GM19468 (cell line): ENCODE results near the gene FRMD4B.
A peak's percentile ranks its signal among the peaks of the same experiment; 100 is the strongest.

Source experiments
- ATAC-seq: cut with Tn5 transposase; IDR thresholded peaks from one replicate; pipeline ENCODE4 v1.9.1; 2021; ENCODE audit warnings: mild to moderate bottlenecking, moderate library complexity, moderate number of reproducible peaks; ENCODE audit not compliant: unreplicated experiment; ENCODE audit errors: extremely low read depth

FRMD4B gene

GRCh38 chr3:69214241-69214640 is 171.6 kb downstream of the FRMD4B start:
- ATAC-seq = no peak

DNA sequence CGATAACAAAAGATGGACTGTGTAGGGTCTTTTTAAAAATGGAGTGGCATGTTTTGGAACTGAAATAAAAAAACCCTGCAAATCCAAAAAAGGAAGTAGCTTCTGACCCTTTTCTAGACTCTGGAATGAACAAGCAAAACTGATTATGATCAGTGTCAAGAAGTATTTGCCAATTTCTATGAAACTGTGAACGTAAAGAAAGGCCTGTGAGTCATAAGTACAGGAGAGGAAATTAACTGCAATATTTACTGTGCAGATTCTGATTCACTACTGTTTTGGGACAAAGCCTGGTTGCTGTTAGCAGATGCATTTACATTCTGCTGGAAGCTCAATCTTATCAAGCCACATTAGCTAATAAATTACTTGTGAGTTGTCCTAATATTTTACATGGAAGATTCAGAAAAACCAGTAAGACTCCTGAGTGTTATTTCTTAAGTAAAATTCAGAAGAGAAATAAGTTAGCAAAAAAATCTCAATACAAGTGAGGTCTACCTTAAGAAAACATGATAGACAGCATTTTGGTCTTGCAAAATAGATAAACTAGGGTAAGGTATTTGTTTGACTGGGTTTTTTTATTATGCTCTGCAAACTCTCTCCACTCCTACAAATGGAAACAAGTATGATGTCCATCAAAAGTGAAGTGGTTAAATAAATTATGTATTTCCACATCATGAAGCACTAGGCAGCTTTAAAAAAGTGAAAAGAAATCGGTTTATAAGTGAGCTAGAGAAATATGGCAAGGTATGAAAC is 173.3 kb downstream of the FRMD4B start:
- peak; percentile 83 for ATAC-seq

DNA sequence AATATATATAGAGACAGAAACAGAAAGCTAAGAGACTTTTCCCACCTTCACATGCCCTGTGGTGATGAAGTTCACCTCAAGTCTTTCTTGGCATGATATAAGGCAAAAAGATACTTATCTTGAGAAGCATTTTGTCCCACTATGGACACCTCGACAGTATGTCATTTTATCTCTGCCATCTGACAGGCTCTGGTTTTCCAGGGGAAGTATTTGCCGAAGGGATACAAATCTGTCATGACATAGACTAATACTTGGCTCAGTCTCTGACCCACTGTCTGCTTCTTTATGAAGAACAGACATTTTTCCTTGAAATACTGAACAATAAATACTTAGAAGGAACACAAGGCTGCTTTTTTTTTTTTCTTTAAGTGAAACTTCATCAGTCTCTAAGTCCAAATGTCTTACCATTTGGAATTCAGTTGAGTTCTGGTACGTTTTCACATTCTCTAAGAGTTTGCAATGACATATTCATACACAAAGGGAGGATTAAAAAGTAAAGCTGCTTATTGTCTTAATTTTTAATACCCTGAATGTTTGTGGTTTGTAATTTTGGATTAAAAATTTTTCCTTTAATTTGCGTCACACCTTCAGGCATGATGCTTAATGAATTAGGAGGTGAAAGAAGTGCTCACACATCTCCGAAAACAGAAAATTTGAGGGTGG is 175.7 kb downstream of the FRMD4B start:
- no peak for ATAC-seq

DNA sequence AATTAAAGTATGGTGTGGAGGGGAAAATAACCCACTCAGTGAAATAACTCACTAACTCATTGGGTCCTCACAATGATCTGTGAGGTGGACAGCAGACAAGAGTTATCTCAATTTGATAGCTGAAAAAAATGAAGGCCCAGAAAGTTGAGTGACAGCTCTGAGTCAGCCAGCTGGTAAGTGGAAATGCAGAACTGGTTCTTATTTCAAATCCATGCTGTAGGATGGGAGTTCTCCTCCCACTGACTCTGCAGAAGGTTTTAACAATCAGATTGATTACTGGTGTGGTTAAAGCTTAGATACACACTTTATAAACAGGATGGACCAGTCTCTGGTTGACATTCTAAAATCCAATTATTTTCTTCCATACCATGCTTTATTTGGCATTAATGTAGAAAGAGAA is 176.5 kb downstream of the FRMD4B start:
- no peak for ATAC-seq

- no peak for ATAC-seq
These were observed 178.9 kb downstream of the FRMD4B start for GRCh38 chr3:69207031-69207430.

- no peak for ATAC-seq
These were observed 180.5 kb downstream of the FRMD4B start for GRCh38 chr3:69205385-69205784.

DNA sequence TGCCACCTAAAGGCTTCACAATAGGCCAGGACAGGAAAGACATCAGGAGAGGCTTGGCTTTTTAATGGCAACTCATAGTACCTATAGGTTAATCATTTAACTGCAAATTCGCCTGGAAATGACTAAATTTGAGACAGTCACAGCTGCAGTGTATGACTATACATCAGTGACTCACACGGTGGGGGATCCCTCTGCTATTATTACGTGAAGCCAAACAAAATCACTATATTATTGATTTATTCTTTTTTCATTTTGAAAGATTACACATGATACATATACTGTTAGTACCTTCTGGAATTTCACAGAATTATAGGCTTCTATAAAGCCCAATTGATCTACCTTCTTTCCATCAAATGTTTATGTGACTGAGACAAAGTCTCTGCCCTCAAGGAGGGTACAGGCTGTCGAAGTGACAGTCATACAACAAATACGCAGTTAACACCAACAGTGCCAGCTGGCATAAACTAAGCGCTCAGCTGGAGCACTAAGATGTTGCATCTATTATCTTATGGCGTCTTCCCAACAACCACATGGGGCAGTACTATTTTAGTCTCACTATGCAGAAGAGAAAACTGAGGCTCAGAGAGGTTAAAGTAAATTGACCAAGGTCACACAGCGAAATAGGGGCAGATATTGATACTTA is 181.5 kb downstream of the FRMD4B start:
- peak; percentile 64 for ATAC-seq

- no peak for ATAC-seq
These were observed 182.1 kb downstream of the FRMD4B start for GRCh38 chr3:69203631-69204314.

GRCh38 chr3:69201658-69202057 is 184.2 kb downstream of the FRMD4B start:
- no peak for ATAC-seq

GRCh38 chr3:69200384-69201068 is 185.4 kb downstream of the FRMD4B start:
- no peak for ATAC-seq

DNA sequence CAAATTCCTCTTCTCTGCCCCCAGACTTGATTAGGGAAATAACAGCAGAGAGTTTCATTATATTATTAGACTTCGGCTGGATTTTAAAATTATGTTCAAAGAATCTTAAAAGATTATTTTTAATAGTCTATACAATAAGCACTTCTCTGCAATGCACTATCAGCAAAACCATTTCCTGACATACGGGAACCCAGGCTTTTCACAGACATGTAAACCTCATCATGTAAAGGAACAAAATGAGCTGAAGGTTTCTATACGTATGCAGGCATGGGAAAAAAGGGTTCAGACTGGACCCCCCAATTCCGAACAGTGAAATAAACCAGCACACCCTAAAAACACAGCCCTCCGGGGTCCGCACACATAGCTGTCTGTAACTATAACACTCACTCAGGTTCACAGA is 185.9 kb downstream of the FRMD4B start:
- ATAC-seq = no peak

- ATAC-seq = no peak
These were observed 187.9 kb downstream of the FRMD4B start for GRCh38 chr3:69197922-69198530.

GRCh38 chr3:69197455-69197854 is 188.4 kb downstream of the FRMD4B start:
- no peak for ATAC-seq

- ATAC-seq = no peak
These were observed 189.0 kb downstream of the FRMD4B start for GRCh38 chr3:69196876-69197275.

DNA sequence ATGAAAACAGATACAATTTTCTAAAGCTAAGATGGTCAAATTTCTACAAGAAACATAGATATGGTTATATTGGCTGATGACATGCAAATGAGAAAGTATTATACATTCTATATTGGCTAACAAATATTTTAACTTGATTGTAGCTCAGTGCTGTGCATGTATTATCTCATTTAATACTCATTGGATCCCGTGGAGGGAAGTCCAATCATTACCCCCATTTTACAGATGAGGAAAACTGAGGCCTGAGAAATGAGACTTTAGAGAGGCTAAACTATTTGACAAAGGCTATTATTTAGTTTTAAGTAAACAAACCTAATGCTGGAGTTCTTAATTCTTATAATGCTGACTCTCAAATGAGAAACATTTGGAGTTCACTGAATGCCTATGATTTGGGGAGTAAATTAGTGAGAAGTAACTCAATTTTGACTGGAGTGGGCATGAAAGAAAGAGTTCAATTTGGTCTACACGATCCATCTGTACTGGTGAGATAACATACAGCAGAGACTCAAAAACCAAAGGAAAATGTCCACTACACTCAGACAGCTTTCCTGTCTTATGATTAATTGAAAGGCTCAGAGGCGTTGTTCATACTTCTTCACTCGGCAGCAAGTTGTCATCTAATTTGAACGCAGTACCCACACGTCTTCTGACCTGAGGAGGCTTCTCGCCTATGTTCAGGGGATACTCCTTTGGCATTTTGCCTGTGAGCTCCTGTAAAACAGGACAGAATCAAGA is 191.3 kb downstream of the FRMD4B start:
- ATAC-seq = no peak

- ATAC-seq = no peak
These were observed 192.1 kb downstream of the FRMD4B start for GRCh38 chr3:69193749-69194148.

- no peak for ATAC-seq
These were observed 194.4 kb downstream of the FRMD4B start for GRCh38 chr3:69191516-69191915.

GRCh38 chr3:69189487-69189886 is 196.4 kb downstream of the FRMD4B start:
- ATAC-seq = no peak

GRCh38 chr3:69186575-69187093 is 199.3 kb downstream of the FRMD4B start:
- no peak for ATAC-seq
